ENCODE data around the gene BTBD16. TPM values are rescaled to one million over a fixed set of nuclear protein-coding genes. Genes with fewer than 3 reads are reported as not detected.

The BTBD16 gene
- total and polyA plus RNA-seq, 2 of the 4 experiments (the other 2 are of a cell fraction): not detected

DNA sequence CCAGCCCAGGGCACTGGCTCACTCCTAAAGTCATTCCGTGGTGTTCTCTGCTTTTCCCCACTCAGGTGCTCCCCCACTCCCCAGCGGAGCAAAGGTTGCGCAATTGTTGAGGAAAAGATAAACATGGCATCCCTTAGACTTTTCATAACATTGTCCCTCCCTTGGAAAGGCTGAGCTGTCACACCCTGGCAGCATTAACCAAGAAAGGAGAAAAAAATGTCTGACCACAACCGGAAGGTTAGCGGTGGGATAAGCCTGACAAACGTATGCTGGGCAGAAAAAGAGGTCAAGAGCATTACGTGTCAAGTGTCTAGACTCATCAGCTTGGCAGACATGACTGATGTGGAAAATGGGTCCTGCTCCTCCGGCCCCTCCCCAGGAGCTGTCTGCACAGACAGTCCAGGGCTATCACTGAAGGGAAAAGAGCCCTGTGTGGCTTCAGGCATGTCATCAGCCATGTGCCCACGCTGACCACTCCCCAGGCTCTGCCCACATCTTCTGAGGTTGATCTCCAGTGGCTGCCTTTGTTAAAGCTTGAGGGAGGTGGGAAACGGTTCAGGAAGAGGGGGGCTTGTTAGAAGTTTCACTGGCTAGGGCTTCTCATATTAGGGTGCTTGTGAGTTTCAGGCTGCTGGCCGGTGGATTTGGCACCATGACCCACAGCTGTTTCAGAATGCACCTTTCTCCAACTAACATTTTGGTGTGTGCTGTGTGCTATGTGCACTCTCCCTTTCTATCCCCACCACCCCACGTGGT is 30.1 kb downstream of the BTBD16 start:
- Histone ChIP-seq H3K9me3 (ENCODE audit: control insufficient read depth, insufficient read depth, low read length) (no peaks in the 10 kb centered on the region; the same call in 1 of the 2 replicates), H2AK5ac (ENCODE audit: low read depth, low read length) (no peak overlapping the region; the same call in 1 of the 2 replicates), H4K5ac (ENCODE audit: low read depth, low read length) (no peak overlapping the region), H3K18ac (ENCODE audit: low read depth, low read length) (no peak overlapping the region), H3K27ac (ENCODE audit: insufficient read depth, low read length) (no peak overlapping the region), H3K56ac (ENCODE audit: extremely low read depth, insufficient read depth, low read length) (no peak overlapping the region), H4K8ac (ENCODE audit: low read depth in 2 of 2, low read length in 2 of 2) (no peak overlapping the region), H3K79me1 (ENCODE audit: low read depth in 1 of 2, low read length in 2 of 2) (no peaks in the 10 kb centered on the region), H4K20me1 (ENCODE audit: insufficient read depth, low read length) (no peaks in the 10 kb centered on the region), H3K4me3 (ENCODE audit: insufficient read depth, low read depth, low read length) (no peak overlapping the region), H2AFZ (replicated peaks; ENCODE audit: low read length, poor library complexity) (no peak overlapping the region), H3K4me2 (ENCODE audit: low read depth, low read length) (no peak overlapping the region), H2BK120ac (ENCODE audit: low read depth, low read length) (no peak overlapping the region), H3K4ac (ENCODE audit: low read depth, low read length) (no peak overlapping the region), H2BK5ac (ENCODE audit: low read depth, low read length, poor library complexity, severe bottlenecking) (no peak overlapping the region), H2BK15ac (ENCODE audit: low read depth, low read length) (no peak overlapping the region), H3K14ac (replicated peaks; ENCODE audit: low read depth, low read length) (no peak overlapping the region), H3K36me3 (ENCODE audit: control insufficient read depth, insufficient read depth, low read length) (no peaks in the 10 kb centered on the region), H4K91ac (ENCODE audit: insufficient read depth, low read depth, low read length) (no peak overlapping the region), H2BK20ac (ENCODE audit: low read depth, low read length) (no peak overlapping the region), H2AK9ac (replicated peaks; ENCODE audit: low read depth, low read length, poor library complexity) (no peak overlapping the region), H3K23ac (ENCODE audit: low read depth, low read length) (no peak overlapping the region), H3K27me3 (ENCODE audit: control insufficient read depth, insufficient read depth, low read length) (peaks cover 8% of the 10 kb centered on the region; the same call in 1 of the 2 replicates), H3K9me1 (ENCODE audit: insufficient read depth, low read length) (no peaks in the 10 kb centered on the region), H3K9ac (ENCODE audit: low read depth, low read length) (no peak overlapping the region), H3K4me1 (ENCODE audit: control insufficient read depth, insufficient read depth, low read length) (peaks cover 5% of the 10 kb centered on the region)
- peak; percentile 38 for DNase-seq
- intact Hi-C loops (cut with micrococcal nuclease): loop anchor here (5.0 kb wide), 1 partner anchor 71 kb away; the partner anchor contains the start of gene PLEKHA1
- CTCF ChIA-PET: interaction anchor here (0.8 kb wide), 1 partner anchor 34 kb away, joined by 4 read pairs; no protein-coding TSS in a partner anchor
- WGBS, 2 experiments (ENCODE audit: extremely low coverage in 2 of 2, insufficient read length in 1 of 2): 8% methylated on average over 2 of the region's 12 CpGs; no CpG with 5 or more reads in 1 of the 2 experiments
- BruUV-seq (replicated peaks): no TSS peak
- TF ChIP-seq NFE2L2 (IDR thresholded peaks at IDR 0.05; ENCODE audit: low read depth, low read length) (no peak), CEBPB (IDR thresholded peaks at IDR 0.05; ENCODE audit: low read depth, low read length) (peak; percentile 98)
- TF ChIP-seq, protein P1, sequence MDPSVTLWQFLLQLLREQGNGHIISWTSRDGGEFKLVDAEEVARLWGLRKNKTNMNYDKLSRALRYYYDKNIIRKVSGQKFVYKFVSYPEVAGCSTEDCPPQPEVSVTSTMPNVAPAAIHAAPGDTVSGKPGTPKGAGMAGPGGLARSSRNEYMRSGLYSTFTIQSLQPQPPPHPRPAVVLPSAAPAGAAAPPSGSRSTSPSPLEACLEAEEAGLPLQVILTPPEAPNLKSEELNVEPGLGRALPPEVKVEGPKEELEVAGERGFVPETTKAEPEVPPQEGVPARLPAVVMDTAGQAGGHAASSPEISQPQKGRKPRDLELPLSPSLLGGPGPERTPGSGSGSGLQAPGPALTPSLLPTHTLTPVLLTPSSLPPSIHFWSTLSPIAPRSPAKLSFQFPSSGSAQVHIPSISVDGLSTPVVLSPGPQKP (IDR thresholded peaks at IDR 0.05; ENCODE audit: borderline replicate concordance, low read depth, low read length): no peak
- POLR2A ChIA-PET (ENCODE audit: unreplicated experiment): no interaction called here
- in situ Hi-C loops (cut with MboI; ENCODE audit: low sequenced_read_pairs): no loop called here
- dilution Hi-C loops (cut with HindIII; ENCODE audit: low sequenced_read_pairs, unreplicated experiment): no loop called here
- peak; percentile 27 for ATAC-seq (ENCODE audit: low read depth)

All from IMR-90 (cell line).